HG03025 (cell line): ENCODE data around the gene NUP160.
A peak's percentile ranks its signal among the peaks of the same experiment; 100 is the strongest.
"Not testable (repeated sequence)": the region's sequence is repeated elsewhere in the genome, so short reads cannot be mapped to it uniquely, and the experiment has no call there.

Source experiments
- ATAC-seq: cut with Tn5 transposase; IDR thresholded peaks from one replicate; pipeline ENCODE4 v1.9.1; 2021; ENCODE audit warnings: mild to moderate bottlenecking, moderate library complexity; ENCODE audit not compliant: unreplicated experiment, low FRiP score

Gene NUP160

DNA sequence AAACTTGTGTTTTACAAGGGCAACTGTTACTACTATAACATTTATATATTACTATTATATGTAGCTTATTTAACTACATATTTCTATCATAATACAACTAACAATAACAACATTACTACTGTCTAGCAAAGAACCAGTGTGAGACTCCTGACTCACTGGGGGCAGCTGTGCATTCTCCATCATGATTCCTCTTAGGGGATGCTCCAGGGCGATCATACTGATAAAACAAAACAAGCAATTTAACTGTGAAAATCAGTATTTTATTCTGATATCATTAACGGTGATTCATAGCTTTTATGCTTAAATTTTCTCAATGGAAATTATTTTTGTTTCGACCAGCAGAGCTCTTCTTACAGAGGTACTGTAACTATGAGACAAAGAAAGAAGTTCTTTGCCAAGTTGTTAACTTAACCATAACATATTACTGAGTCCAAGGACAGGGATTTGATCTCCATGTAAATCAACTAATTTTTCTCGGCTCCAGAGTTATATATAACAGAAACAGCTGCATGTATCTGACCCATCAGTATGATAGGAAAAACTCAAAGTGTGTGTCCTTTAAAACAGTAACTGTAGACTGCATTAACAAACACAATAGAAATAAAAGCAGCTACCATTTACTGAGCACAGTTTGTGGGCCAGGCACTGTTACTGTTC is 56.2 kb downstream of the NUP160 start:
- ATAC-seq, result no peak

DNA sequence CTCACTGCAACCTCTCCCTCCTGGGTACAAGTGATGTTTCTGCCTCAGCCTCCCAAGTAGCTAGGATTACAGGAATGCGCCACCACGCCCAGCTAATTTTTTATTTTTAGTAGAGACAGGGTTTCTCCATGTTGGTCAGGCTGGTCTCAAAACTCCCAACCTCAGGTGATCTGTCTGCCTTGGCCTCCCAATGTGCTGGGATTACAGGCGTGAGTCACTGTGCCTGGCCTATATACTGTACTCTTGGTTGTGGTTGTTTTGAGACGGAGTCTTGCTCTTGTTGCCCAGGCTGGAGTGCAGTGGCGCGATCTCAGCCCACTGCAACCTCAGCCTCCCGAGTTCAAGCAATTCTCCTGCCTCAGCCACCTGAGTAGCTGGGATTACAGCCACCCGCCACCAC is 58.1 kb downstream of the NUP160 start:
- ATAC-seq, result not testable (repeated sequence)

DNA sequence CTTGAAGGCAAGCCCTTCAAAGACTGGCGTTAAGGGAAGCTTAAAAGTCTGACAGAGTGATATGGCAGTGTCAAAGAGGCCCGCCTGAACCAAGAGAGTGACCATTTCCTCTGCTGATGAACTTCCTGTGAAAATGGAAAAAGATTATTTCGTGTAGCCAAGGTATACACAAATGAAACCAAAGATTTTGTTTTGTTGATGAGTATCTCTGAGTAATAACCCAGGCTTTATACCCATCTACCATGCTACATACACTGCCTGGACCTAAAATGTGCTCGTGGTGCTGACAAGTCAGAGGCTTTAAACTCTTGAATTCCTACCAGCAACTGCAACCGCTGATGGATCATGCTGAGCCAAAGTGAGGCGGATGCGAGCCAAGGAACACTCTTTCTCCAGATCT is 60.0 kb downstream of the NUP160 start:
- no peak for ATAC-seq

DNA sequence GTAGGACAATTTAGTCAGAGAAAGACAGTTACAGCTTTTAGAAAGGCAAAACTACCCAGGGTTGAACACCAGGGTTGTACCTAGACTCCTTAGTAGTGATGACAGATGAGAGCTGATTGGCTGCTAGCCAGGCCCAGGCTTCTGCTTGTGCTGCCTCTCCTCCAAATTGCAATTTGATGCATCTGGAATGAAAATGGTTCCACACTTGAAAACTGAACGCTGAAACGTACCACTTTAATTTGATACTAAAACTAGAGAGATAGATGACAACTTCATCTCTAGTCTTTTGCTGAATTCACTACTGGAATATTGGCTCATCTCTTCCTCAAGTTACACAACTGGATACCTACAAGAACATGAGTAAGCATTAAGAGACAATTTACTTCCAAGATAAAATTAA is 61.8 kb downstream of the NUP160 start:
- no peak for ATAC-seq

DNA sequence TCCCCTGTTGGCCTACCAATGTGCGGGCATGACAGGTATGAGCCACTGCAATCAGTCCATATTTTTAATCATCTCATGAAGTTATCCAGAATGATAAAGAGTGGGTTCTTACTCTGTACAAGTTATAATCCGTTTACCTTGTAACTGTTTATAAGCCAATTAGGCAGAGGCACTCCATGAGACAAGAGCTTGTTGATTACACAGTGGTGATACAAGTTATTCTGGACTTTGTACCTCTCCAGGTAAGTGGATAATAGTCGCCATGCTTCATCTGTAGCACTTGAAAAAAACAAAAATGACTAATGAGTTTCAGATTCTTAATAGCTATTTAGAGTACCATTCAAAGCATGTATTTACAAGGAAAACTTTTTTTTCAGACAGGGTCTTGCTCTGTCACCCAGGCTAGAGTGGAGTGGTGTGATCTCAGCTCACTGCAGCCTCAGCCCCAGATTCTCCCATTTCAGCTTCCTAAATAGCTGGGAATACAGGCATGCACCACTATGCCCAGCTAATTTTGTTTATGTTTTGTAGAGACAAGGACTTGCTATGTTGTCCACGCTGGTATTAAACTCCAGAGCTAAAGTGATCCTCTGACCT is 63.3 kb downstream of the NUP160 start:
- ATAC-seq, result no peak

DNA sequence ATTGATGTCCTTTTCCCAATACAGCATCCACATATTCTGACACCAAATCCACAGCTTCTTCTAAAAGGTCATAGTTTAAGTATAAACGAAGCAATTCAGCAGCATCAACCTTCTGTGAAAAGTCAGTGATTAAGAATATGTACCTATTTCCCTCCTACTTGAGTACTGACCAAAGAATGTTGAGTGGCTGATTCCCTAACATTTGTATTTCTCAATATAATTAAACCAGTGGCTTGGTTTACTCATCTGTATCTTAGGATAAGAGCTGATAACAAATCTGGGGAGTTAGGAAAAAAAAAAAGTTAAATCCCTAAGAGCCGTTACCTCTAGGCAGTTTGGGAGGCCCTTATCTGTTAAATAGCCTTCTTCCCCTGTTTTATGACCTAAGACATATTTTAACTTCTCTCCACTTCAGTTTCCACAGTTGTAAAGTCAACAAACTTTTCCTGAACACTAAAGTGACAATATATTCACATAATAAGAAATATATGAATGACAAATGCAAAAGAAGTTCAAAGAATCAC is 65.0 kb downstream of the NUP160 start:
- ATAC-seq, result no peak

DNA sequence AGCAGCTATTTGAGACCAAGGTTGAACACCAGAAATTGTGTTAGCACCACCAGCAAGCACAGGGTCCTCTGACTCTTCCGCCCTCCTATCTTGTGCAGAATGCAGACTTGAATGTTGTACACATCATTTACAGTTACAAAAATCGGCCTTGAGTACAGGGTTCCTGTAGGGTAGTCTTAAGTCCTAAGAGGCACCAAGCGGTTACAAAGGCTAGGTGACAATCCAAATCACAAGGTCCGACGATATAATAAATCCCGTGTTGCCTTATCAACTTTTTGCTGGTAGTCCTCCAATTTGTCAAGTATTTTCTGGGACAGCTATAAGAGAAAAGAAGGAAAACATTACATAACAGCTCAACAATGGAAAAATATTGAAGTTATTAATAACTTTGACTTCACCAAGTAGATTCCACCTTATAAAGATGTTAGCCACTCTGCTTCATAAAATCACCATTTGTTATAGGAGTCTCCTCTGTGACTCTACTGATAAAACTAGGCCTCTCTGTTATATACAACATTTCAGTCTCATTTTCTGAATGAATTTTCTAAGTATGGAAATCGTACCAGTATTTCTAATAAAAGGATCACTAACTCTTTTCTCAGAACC is 69.2 kb downstream of the NUP160 start:
- no peak for ATAC-seq

DNA sequence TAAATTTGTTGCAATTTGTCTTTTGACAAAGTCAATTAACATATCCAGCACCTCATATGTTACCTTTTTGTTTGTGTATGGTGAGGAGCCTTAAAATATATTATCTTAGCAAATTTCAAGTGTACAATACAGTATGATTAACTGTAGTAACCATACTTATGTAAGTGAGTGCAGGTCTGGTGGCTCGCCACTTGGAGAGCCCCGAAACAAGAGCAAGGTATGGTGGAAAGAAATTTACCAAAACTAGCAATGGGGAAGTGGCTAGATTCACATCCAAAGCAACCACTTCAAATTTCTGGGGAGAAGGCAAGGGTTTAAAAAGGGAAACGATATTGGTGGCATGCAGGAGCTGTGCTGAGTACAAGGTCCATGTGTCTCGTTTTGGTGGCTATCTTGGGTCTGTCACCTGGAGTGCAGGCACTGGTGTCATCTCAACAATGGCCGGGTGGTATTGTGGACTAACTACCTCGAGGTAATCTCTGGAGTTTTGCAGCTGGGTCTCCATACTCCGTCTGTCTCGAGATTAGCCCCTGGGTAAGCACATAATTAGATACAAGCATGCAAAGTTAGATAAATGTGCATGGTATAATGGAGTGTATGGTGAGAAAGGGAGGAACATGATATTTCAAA is 72.8 kb downstream of the NUP160 start:
- no peak for ATAC-seq

DNA sequence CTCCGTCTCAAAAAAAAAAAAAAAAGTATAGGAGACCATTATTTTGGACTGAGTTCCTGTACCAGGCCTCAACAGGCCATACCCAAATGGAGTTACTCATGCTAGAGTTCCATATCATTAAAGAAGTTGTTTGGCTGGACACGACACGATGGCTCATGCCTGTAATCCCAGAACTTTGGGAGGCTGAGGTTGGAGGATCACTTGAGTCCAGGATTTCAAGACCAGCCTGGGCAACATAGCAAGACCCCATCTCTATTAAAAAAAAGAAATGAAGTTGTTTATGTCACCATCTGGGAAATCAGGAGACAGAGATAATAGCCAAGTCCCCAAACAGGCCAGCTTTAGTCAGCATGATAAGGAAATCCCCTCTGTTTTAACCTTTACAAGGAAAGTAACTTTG is 74.3 kb downstream of the NUP160 start:
- ATAC-seq, result no peak

DNA sequence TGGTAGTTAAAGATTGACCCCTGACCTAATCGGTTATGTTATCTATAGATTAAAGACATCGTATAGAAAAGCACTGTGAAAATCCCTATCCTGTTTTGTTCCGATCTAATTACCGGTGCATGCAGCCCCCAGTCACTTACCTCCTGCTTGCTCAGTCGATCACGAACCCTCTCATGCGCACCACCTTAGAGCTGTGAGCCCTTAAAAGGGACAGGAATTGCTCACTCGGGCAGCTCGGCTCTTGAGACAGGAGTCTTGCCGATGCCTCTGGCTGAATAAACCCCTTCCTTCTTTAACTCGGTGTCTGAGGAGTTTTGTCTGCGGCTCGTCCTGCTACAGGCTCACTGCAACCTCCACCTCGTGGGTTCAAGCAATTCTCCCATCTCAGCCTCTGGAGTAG is 78.6 kb downstream of the NUP160 start:
- ATAC-seq, result not testable (repeated sequence)

DNA sequence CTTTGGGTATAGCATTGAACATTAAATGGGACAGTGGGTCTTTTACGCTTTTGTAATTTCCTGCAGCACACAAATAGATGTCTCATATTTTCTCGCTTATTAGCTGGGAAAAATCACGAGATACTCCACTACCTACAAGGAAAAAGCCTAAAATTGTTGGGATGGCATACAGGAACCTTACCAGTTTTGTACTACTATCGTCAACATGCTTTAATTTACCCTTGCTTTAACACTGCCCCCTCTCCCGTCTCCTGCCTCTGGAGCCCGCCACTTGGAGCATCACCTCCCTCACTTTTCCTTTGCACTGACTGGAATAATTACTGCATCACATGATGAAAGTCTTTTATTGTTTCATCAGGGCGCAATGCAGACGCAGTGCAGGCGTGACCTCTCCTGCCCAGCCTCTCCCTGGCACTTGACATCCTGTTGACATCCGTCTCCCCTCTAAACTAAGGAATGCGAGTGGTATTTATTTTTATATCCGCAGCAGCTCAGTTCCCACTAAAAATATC is 80.0 kb downstream of the NUP160 start:
- no peak for ATAC-seq

DNA sequence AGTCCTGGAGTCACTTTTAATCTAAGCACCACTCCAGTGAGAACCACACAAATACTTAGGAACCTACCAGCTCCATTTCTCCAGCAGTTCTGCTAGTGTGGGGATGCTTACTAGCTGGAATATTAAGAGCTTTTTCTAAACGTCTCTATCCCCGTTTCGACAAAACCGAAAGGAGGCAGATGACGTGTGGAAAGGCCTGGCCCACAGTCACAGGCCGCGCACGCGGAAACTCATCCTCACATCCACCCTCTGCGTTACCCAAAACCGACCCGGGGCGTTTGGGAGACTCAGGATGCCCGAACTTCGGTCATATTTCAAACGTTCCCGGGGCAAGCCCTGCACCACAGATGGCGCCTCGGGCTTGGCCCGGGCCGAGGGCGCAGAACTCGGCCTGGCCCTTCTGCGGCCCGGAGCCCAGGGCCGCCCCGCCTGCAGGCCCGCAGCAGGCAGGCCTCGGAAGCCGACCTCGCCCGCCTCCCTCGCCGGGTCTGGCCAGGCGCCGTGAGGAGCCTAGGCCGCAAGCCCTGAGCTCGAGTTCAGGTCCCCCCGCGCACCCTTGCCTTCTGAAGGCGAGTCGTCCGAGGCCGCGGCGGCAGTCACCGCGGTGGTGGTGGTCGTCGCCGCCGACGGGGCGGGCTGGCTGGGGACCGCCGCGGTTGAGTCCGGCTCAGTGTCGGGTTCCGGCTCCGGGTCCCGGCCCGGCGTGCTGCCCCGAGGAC is 81.5 kb downstream of the NUP160 start:
- peak; percentile 33 for ATAC-seq

DNA sequence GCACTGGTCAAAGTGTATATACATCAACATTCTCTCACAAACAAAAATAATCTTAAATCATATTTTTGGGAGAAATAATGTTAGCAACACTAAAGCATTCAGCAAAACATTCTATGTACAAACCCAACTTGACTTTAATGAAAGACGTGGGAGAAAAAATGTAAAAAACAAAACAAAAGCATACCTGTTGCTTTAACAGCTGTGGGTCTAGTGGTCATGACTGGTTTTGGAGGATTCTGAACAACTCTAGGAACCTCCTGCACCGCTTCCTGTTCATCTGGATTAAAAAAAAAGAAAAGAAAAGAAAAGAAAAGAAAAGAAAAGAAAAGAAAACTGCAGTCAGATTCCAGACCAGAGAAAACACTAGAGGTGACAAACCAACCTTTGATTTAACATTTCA is 83.1 kb downstream of the NUP160 start:
- no peak for ATAC-seq

DNA sequence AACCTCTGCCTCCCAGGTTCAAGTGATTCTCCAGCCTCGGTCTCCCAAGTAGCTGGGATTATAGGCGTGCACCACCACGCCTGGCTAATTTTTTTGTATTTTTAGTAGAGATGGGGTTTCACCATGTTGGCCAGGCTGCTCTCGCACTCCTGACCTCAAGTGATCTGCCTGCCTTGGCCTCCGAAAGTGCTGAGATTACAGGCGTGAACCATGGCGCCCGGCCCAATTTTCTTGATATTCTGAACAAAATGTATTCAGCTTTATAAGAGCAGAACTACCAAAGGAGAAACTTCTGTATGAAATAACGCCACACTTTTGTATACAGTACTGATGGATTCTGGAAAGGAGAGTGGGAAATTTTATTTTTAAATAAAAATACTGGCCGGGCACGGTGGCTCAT is 88.9 kb downstream of the NUP160 start:
- not testable (repeated sequence) for ATAC-seq

DNA sequence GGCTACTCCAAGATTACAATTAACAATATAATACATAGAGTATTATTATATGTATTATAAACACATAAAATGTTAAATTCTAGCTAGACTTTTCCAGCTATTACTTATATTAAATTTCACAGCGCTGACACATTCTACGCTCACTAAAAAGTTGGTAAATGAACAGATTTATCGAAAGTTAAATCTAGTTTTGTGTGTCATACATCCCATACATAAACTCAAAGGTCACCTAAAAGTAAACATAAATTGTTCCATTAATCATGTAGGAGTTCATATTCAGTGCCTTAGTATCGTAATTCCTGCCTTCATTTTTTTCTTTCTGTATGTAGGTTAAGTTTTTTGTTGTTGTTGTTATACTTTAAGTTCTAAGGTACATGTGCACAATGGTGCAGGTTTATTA is 91.9 kb downstream of the NUP160 start:
- no peak for ATAC-seq

DNA sequence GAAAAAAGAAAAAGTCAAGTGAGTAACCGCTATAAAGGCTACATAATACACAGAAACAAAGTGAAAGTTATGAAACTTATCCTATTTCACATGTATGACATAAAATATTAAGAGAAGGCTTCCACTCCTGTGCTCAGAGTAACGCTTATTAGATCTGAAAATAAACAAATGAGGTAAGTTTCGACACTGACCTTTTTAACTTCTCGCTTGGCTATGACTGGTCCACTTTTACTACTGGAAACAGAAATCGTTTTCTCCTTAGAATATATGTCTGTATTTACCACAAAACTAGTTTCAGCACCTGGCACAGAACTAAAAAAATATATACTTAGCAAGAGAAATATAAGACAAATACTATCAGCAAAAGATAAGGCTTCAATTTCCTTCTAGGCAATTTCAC is 97.4 kb downstream of the NUP160 start:
- no peak for ATAC-seq

DNA sequence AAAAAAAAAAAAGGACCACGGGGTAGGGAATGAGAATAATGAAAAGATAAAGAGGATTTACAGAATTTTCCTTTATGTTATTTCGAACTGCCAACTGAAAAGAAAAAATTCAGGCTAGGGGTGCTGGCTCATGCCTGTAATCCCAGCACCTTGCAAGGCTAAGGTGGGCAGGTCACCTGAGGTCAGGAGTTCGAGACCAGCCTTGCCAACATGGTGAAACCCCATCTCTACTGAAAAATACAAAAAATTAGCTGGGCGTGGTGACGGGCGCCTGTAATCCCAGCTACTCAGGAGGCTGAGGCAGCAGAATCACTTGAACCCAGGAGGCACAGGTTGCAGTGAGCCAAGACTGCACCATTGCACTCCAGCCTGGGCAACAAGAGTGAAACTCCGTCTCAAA is 105.7 kb downstream of the NUP160 start:
- not testable (repeated sequence) for ATAC-seq

DNA sequence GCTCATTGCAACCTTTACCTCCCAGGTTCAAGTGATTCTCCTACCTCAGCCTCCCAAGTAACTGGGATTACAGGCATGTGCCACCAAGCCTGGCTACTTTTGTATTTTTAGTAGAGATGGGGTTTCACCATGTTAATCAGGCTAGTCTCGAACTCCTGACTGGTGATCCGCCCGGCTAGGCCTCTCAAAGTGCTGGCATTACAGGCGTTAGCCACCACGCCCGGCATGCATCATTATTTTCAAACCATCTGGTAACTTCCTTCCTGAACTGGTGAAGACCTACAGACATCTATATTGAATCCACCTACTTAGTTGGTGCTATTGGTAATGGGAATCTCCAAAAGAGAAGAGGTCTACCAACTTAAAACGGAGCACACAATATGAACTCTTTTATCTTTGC is 110.3 kb downstream of the NUP160 start:
- not testable (repeated sequence) for ATAC-seq

DNA sequence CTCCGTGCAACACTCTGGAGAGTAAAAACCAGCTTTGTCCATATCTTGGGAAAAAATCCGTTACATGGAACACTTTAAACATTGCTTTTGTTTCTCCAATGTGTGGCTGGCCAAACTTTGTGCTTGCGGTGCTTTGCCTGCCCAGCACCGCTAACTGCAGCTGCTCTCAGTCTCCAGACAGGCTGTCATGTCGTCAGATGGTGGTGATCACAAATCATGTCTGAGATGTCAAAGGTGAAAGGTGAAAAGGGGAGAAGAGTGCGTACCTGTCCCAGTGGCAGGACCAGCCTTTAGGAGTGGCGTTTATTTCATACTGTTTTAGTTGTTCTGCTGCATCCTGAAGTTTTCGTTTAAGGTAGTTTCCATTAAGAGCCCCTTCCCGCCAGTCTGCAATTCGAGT is 115.9 kb downstream of the NUP160 start:
- no peak for ATAC-seq

DNA sequence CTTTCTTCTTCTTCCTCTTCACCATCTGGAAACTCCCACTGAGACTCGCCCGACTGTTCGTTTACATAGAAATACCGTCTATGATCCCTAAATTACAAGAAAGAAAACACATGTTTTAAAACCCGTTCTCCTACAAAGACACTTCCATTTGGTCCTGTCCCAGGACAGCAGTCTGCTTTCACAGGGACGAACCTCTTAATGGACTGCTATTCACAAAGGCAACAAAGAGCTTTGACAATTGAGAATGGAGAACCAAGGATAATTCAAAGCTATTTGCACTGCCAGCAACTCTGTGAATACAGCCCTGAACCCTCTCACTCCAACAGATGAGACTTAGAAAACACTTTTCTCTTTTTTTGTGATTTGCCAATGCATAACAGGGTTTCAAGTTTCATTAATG is 116.7 kb downstream of the NUP160 start:
- ATAC-seq, result no peak
